AG09319 (cell line): ENCODE measurements around the gene ZKSCAN1.

Experiments
- DNase-seq: peaks from one replicate; pipeline ENCODE4 v3.0.0-alpha.2; 2010; ENCODE audit warnings: low read depth; ENCODE audit errors: extremely low read depth
- TF ChIP-seq, protein P1 (sequence below): IDR thresholded peaks from 2 replicates; pipeline ENCODE4 v1.5.1; 2011; ENCODE audit warnings: low read depth, mild to moderate bottlenecking, inconsistent platforms, low read length, moderate library complexity

The ZKSCAN1 gene

DNA sequence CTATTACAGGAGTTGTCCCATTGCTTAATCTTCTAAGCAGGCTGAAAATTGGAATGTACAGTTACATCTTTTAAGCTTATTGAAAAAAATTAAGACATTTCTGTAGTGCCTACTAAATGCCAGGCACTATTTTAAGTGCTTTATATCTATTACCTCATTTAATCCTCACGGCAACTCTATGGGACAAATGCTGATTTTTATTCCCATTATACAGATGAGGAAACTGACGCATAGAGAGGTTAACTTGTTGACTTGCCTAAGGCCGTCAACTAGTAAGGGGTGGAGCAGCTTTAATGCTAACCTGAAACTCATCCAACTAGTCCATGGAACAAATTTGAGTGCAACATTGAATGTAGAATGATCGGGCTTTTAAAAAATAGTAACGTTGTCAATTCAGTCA is 2.5 kb downstream of the ZKSCAN1 start:
- TF ChIP-seq, protein P1, sequence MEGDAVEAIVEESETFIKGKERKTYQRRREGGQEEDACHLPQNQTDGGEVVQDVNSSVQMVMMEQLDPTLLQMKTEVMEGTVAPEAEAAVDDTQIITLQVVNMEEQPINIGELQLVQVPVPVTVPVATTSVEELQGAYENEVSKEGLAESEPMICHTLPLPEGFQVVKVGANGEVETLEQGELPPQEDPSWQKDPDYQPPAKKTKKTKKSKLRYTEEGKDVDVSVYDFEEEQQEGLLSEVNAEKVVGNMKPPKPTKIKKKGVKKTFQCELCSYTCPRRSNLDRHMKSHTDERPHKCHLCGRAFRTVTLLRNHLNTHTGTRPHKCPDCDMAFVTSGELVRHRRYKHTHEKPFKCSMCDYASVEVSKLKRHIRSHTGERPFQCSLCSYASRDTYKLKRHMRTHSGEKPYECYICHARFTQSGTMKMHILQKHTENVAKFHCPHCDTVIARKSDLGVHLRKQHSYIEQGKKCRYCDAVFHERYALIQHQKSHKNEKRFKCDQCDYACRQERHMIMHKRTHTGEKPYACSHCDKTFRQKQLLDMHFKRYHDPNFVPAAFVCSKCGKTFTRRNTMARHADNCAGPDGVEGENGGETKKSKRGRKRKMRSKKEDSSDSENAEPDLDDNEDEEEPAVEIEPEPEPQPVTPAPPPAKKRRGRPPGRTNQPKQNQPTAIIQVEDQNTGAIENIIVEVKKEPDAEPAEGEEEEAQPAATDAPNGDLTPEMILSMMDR, result no peak
- no peak for DNase-seq

DNA sequence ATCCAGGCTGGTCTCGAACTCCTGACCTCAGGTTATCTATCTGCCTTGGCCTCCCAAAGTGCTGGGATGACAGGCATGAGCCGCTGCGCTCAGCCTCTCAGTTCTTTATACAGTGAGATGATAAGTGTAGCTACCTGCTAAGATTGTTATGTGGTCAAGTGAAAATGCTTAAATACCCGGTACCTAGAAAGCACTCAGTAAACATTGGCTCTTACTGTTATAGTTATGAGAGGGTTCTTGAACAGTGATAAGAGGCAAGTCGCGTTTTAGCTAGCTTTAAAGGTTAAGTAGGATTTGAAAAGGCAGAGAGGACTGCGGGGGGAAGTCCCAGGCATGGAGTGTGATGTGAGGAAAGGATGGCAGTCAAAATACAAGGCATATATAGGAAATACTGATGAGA is 4.5 kb downstream of the ZKSCAN1 start:
- DNase-seq, result no peak
- TF ChIP-seq, protein P1, result no peak

DNA sequence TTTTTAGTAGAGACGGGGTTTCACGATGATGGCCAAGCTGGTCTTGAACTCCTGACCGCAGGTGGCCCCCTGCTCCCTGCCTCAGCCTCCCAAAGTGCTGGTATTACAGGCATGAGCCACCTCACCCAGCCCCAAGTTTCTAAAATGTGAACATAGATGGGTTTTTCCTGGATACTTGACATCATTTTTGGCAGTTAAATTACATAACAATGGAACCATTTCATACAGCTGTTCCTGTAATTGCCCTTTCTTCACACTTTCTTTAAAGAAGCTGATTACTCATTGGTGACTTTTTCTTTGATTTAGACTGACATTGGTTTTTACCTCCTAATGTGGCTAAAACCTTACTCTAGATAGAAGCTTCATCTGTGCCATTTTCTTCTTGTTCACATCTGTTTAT is 5.9 kb downstream of the ZKSCAN1 start:
- TF ChIP-seq, protein P1, result no peak
- DNase-seq, result no peak

DNA sequence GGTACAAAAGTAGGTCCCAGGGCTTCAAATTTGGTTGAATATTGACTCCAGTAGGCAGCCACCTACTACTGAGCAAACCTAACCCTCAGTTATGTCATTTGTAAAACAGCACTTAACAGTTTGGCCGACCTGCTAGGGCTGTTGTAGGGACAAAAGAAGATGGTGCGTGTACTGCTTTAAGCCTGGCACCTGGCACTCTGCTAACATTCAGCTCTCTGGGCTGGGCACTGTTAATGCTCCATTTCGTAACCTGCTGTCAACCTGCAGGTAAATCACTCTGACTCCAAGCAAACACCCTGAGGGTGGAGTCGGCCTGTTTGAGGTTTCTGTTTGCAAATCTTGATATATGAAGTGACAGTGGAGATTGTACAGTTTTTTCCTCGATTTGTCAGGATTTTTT is 7.2 kb downstream of the ZKSCAN1 start:
- TF ChIP-seq, protein P1, result no peak
- DNase-seq, result no peak

DNA sequence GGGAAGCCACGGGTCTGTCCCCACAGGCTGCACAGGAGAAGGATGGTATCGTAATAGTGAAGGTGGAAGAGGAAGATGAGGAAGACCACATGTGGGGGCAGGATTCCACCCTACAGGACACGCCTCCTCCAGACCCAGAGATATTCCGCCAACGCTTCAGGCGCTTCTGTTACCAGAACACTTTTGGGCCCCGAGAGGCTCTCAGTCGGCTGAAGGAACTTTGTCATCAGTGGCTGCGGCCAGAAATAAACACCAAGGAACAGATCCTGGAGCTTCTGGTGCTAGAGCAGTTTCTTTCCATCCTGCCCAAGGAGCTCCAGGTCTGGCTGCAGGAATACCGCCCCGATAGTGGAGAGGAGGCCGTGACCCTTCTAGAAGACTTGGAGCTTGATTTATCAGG is 8.1 kb downstream of the ZKSCAN1 start:
- TF ChIP-seq, protein P1, result no peak
- DNase-seq, result no peak

DNA sequence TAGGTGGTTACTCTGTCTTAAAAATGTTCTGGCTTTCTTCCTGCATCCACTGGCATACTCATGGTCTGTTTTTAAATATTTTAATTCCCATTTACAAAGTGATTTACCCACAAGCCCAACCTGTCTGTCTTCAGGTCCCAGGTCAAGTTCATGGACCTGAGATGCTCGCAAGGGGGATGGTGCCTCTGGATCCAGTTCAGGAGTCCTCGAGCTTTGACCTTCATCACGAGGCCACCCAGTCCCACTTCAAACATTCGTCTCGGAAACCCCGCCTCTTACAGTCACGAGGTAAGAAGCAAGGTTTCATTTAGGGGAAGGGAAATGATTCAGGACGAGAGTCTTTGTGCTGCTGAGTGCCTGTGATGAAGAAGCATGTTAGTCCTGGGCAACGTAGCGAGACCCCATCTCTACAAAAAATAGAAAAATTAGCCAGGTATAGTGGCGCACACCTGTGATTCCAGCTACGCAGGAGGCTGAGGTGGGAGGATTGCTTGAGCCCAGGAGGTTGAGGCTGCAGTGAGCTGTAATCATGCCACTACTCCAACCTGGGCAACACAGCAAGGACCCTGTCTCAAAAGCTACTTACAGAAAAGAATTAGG is 8.7 kb downstream of the ZKSCAN1 start:
- no peak for DNase-seq
- TF ChIP-seq, protein P1, result no peak

DNA sequence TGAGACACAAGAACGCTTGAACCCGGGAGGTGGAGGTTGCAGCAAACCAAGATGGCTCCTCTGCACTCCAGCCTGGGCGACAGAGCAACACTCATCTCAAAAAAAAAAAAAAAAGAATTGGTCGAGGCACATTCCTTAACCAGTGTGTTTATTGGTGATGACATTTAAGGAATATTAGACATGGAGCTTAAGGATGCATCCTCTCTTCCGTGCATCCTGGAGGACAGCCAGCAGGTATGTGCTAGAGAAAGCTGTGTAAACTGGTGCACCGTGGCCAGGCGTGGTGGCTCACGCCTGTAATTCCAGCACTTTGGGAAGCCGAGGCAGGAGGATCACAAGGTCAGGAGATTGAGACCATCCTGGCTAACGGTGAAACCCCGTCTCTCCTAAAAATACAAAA is 11.8 kb downstream of the ZKSCAN1 start:
- TF ChIP-seq, protein P1, result no peak
- no peak for DNase-seq
